ENCODE results near the gene SUCLG1. TPM values are rescaled to one million over a fixed set of nuclear protein-coding genes. Genes with fewer than 3 reads are reported as not detected.

Gene SUCLG1
- total RNA-seq, 1 donor from 2014 or later, result 72.2 TPM

DNA sequence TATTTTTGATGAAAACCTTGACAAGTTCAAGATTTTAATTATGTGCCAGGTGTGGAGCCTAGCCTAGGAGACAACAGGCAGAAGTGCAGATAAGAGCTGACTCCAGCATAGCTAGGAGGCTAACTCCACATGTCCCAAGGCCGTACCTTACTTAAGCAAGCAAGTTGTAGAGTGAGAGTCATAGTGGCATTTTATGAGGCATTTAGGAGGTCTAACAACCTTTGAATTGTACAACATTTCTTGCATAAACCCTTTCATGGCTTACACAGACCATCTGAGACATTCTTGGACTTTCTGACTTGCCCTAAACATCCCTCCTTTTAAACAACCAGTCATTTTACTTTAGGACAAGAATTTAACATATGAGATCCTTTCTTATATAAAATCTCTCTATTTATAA, 8.3 kb upstream of the SUCLG1 start:
- intact Hi-C loops (cut with micrococcal nuclease), result no loop called here

DNA sequence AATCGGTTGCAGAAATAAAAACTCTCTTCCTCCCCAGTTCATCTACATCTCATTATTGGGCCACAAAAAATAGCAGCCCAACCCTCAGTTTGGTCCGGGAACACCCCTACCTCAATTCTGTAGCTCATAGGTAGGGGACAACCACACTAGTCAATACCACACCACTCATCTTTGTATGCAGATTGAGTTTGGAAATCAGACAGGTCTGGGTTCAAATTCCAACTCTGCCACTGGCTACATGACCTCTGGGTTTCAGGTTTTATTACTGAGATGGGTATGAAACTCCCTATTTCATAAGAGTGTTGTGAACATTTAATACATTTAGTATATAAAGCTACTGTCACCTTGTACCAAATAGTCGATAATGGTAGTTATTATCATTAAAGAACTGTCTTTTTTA, 2.2 kb upstream of the SUCLG1 start:
- intact Hi-C loops (cut with micrococcal nuclease), result no loop called here

DNA sequence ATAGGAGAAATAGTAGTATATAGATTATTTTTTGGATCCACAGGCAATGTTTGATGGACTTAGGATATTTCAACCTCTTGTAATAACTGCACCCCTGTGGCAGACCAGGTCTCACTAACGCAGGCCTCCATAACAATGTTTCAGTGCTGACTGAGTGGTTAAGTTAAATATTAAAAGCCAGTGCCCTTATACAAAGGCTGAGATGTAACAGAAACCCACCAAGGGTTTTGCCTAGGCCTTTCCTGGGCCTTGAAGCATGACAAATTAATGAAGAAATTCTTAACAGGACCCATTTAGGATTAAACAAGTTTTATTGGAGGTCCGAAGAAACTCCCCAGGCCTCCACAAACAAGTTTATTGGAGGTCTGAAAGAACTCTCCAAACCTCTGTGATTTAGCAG, 1.6 kb upstream of the SUCLG1 start:
- intact Hi-C loops (cut with micrococcal nuclease), result no loop called here

DNA sequence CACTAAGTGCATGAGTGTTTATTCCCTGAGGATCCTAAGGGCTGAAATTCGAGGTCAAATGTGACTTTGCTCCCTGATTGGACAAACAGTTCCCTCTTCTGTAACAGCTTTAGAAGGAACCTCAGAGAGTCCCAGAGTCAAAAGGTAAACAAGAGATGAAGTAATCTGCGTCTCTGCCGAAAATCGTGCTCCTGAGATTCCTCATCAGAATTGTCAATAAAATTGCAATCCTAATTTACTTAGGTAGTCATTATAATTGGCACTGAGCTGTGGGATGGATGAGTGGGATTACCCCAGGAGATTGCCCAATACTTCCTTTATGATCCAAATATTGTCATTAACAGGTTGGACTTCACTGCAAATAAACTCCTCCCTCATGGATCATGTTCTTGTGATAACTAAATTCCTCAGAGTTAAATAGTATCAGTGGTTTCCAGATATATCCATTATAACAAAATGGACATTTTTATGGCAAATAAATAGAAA, 907 bp upstream of the SUCLG1 start:
- intact Hi-C loops (cut with micrococcal nuclease), result loop anchor here (1.0 to 2.0 kb wide), 8 partner anchors 56 to 868 kb away; partner anchors contain the start of genes DNAH6, TMSB10 and TRABD2A

DNA sequence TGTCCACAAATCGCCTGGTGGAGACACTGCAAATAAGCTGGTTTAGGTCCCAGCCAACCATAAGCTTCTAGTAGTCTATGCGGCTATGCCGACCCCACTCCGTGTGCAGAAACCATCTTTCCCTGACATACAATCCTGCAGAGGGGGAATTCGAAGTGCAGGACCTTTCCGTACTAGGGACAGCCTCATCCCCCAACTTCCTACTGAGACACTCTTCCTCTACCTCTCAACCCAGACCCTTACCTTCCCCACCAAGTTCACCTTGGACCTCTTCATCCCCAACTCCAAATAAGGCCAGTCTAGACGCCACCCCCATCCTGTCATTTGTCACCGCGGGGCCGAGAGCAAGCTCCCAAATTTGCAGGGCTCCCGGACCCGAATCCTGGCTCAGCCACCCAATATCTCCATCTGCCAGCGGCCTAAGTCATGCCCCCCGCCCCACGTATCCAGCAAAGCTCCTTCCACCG, 496 bp downstream of the SUCLG1 start:
- intact Hi-C loops (cut with micrococcal nuclease), result loop anchor here (1.0 to 2.0 kb wide), 9 partner anchors 8 to 870 kb away; partner anchors contain the start of genes DNAH6, TMSB10 and TRABD2A

DNA sequence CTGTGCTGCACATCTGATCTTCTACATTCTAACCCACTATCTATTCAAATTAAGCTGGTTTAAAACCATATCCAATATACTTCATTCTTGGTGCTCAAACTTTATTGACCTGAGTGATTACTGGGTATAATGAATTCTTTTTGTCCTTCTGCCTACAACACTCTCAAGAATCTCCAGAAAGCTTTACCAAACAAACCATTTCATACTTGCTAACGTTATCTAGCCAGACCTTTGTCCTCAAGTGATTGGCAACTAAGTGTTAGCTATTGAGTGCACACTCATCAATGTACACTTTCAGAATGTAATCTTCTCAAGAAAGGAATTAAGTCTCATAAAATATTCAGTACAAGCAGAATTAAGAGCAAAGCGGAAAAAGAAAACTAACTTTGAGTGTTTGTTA, 1.4 kb downstream of the SUCLG1 start:
- intact Hi-C loops (cut with micrococcal nuclease), result loop anchor here (1.0 to 2.0 kb wide), 2 partner anchors 7 to 423 kb away; partner anchors contain the start of gene TRABD2A

DNA sequence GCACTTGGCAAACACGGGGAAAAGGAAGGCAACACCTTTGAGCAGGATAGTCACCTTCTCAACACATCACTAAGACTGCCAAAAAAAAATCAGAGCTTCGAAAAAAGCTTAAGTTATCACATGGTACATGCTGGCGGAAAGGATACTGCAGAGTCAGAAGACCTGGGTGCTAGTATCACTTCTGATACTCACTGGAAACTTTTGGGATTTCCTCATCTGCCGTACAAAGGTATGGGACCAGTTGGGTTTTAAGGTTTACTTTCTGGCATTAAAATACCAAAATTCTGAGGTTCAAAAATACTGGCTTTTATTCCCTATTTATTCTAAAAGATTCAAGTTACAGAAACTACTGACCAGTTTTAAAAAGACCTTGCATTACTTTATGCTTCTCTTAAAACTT, 2.9 kb downstream of the SUCLG1 start:
- intact Hi-C loops (cut with micrococcal nuclease), result no loop called here

DNA sequence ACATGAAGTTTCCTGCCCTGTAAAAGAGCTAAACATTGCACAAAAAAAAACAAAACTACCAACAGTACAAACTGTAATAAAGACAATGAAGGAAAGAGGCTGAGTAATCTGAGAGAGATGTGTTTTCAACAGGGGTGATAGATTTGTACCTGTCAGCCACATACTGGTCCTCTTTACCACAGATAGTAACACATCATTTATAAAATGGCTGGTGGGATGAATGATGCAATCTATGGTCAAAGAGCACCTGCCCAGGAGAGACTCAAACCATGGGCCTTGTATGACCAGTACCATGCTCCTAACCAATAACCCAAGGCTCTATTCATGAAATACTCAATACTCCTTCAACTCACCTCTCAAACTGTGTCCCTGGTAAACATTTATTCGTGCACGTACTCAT, 4.5 kb downstream of the SUCLG1 start:
- intact Hi-C loops (cut with micrococcal nuclease), result no loop called here

DNA sequence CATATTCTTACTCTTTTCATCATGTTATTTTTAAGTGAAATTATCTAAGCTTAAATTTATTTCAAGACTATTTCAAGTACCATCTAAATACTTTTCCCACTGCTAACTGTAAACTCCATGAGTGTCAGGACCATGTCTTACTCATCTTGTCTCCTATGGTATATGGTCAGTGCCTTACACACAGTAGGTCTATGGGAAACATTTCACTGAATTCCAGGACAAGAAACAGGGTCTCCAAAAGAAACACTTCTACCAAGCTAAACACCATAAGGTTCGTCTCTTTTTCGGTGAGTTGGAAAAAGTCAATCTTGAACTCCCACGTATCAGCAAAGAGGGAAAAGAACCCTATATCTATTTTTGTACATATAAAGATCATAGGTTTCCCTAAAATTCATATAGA, 6.5 kb downstream of the SUCLG1 start:
- intact Hi-C loops (cut with micrococcal nuclease), result no loop called here

DNA sequence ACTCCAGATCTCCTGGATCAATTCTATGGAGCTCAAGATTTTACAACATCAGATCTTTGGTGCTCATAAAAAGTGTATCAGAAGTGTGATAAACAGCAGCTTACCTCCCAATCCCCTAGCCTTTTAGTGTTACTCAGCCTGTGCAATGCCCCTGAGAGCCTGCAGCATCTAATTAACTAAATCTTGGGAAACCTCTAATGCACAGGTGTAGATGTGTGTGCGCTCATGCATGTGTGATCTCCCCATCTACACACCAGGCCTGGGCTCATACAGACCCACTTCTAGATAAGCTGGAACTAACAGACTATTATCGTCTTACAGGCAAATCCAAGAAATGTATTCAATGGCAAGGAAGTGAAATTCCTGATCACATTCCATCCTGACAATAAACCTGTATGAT, 7.5 kb downstream of the SUCLG1 start:
- intact Hi-C loops (cut with micrococcal nuclease), result no loop called here

DNA sequence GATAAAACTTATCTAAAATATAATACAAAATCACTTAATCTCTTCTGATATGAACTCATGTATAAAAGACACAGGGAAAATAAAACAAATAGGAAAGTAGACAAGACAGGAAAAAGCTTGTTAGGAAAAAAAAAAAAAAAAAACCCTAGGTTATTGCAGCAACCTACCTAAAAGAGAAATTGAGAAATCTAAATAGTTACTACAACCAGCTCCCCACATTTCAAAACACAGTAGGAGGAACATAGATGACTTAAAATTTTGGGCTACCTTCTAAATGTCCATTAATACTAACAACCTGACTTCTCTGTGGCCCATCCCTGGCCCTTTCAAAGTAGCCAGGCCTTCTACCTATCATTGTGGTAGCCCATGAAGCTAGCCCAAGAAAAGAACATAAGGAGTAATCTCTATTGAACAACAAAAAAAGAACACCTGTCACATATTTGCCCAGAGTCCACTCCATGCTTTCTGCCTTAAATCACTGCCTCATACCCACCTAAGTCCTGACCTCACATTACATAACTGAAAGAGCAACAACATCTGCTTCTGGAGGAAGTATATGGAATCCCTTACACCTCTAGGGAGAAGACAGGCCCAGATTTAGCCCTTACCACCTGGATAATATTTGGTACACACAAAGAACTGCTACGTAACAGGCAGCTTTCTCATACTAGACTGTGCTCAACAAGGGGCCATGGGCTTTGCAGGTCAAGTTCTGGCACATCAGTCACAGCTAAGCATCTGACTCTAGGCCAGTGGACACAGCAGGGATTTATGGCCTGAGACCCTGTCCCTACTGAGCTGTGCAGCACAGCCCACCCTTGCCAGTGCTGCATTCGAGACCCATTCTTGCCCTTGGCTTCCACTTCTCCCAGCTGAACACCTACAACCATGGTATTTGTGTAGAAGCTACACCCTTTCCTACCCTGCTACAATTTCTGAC, 8.5 kb downstream of the SUCLG1 start:
- intact Hi-C loops (cut with micrococcal nuclease), result loop anchor here (1.0 kb wide), 1 partner anchor 8 kb away; no protein-coding TSS in a partner anchor

DNA sequence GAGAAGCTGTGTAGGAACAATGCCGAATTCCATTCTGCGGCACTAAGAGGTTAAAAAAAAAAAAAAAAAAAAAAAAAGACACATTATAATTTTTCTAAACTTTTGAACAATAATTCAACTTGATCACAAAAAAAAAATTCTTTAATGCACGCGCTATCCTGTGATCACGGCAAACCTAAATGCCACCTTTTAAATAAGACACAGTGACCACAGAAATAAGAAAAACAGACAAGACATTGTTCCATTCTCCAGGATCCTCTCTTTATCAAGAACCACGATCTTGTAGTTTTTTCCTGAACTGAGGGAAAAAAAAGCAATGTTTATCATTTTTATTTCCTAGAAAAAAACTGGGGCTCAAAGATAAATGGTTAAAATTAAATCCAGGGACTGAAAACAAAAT, 9.4 kb downstream of the SUCLG1 start:
- intact Hi-C loops (cut with micrococcal nuclease), result loop anchor here (1.0 kb wide), 1 partner anchor 9 kb away; no protein-coding TSS in a partner anchor

DNA sequence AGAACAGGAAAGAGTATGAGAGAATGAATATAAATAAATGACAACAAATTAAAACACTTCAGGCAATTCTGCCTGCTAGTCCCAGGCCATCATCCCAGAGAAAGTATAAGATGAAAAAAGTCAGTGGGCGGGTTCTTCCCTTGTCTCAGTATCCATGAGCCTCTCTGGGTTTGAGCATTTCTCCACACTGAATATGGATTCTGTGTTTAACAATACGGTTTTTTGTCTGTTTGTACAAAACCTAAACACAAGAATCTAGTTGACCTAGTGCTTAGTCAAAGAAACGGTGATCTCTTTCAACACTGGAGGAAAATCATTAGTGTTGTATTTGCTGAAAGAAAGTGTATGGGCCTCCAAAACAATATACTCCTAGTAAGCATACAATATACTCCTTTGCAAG, 10.0 kb downstream of the SUCLG1 start:
- intact Hi-C loops (cut with micrococcal nuclease), result no loop called here

DNA sequence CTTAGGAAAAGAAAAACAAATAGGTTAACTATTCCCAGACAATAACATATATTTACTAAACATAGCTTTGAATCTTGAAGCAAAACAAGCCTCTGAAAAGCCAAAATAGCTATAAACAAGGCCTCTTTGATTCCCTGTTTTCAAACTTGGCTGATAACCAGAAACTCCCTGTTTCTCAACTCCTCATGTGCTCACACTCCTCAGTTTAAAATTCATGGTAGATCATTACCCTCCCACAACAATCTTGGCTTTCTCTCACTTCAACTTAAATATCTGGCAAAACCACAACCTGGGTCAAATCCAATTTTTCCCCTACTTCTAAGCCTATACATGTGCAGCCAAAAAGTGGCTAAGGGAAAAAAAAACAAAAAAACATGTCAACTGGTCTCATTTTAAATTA, 15.6 kb downstream of the SUCLG1 start:
- intact Hi-C loops (cut with micrococcal nuclease), result no loop called here

DNA sequence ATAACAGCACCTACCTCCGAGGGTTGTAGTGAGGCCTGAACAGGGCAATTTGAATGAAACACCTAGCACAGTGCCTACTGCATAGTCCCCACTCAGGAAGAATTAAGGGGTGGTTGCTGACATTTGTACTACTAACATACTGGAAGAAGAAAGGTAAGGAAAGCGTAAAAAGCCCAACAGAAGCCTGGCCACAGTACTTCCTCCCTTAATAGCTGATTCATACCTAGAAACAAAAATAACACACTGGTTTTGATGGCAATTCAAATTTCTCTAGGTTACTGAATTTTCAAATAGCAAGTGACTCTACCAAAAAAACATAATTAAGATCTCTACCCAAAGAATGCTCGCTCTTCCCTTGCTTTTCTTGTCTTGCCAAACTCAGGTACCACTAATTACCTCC, 16.2 kb downstream of the SUCLG1 start:
- intact Hi-C loops (cut with micrococcal nuclease), result no loop called here

DNA sequence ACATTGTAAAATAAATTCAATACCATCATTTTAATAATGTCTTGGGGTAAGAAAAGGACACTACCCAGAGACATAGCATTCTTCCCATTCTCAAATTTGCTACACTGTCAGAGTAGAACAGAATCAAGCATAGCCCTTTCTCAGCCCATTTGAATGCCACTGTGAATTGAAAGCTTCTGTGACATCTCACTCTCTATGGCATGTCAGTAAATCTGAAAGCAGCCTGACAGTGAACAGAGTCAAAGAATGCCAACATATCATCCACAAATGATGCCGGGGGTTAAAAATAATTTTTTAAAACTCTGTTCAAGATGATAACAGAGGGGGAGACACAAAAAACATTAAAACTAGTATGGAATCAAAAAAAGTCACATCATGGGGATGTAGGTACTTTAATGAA, 17.6 kb downstream of the SUCLG1 start:
- intact Hi-C loops (cut with micrococcal nuclease), result no loop called here

DNA sequence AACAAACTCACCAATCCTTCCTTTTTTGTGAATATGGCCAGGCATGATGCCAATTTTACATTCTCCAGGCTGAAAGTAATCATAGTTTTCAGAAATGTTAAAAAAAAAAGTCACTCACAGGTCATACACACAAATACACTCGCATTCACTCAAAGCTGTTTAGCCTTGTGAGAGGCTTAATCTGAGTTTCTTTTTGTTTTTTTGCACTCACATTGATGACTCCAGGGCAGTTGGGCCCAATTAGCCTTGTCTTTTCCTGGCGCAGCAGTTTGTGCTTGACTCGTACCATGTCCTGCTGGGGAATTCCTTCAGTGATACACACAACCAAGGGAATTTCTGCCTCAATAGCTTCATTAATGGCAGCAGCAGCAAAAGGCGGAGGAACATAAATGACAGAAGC, 18.0 kb downstream of the SUCLG1 start:
- intact Hi-C loops (cut with micrococcal nuclease), result no loop called here

DNA sequence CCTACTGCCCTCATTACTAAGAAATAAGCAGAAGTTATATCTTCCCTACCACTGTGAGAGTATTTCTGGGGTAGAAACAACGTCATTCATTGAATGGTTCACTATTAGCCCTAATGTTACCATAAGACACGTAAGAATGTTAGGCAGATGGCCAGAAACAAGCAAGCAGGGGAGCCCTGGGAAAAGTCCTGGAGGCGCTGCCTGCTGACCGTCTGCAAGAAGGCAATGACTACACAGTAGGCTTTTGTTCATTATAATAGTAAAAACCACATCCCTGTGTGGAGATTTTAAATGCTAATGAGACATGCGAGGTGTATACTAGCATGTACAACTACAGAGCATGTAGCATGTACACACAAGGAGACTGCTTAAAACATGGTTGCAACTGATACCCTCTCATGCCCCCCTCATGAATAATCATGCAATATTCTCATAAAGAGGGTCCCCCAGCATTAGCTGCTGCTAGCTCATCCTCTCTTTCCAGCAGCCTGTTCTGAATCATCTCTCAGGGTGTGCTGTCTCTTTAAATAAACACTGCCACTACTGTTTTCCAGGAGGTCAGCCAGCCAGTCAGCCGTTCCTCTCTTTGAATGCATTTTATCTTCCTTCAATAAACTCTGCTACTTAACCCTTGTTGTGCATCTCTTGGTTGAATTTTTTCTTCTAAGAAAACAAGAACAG, 23.6 kb downstream of the SUCLG1 start:
- intact Hi-C loops (cut with micrococcal nuclease), result no loop called here

DNA sequence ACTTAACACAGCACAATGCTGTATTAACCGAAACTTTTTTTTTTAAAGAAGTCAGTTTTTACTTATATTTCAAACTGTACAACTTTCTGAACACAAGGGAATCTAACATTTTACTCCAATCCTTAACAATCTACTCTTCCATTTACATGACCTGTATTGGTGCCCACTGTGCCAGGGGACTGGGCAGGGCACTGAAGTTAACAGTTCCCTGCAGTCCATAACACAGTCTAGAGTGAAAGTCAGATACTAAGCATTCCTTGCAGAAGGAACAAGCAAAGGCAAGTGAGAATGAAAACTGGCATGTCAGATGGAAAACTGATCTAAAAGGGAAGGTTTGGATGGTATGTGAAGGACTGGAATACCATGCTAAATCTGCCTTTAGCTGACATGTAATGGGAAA, 29.8 kb downstream of the SUCLG1 start:
- intact Hi-C loops (cut with micrococcal nuclease), result no loop called here

DNA sequence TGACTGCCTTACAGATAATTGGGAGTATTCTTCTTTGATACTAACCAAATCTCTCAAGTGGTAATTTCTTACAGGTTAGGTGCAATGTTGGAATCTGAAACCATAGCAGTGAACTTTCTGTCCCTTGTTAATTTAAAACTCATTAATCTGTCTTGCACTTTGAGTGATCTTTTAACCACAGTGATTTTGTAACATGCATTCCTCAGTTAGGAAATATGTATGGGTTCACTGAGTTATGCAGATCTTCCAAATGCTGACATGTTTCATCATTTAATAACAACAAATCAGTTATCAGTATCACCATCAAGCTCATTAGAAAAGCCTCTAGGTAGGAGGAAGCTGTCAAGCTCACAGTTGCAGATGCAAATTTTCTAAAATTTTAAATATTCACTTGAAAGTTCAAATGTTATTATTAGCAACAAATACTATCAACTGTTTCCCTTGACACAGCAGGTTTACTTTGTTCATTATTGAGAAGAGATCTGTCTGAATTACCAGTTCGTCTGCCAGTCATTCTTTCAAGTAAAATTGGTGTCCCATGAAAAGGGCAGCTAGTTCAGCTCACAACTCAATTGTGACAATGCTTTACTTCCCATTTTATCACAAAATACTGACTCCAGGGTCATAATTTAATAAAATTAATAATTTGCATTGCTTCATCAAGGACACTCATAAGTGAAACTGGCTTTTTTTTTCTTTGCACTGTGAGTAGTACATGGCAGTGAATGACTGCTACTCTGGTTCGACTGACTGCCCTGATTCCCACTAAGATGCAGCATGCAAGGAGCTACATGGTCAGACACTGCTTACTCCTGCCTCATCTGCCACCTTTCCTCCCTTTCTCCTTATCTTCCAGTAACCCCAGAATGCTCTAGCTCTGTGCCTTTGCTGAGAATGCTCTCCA, 31.6 kb downstream of the SUCLG1 start:
- intact Hi-C loops (cut with micrococcal nuclease), result no loop called here

DNA sequence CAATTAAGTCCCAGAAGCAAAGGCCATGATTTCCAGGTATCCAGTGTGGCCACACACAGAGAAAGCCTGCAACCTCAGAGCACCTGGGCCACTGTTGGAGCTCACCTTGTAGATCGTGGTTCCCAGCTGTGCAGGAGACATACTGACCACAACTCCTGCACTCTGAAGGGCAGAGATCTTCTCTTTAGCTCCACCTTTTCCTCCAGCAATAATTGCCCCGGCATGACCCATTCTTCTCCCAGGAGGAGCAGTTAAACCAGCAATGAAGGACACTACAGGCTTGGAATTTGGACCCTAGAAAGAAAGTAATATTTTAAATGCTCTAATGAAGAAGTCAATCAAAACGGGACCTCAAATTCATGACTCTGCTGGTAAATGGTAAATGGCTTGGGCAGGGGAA, 33.8 kb downstream of the SUCLG1 start:
- intact Hi-C loops (cut with micrococcal nuclease), result loop anchor here (2.0 kb wide), 1 partner anchor 111 kb away; no protein-coding TSS in a partner anchor

Measured in T-helper 1 cell treated with Interleukin-12 subunit alpha and Interleukin-12 subunit beta and Interleukin-4 antibody, amounts not matched to agents 30 ng/mL and 1 ng/mL, for 36 hours (primary cell).